ENCODE results near the gene UBXN6. TPM values are rescaled to one million over a fixed set of nuclear protein-coding genes. Genes with fewer than 3 reads are reported as not detected.

Gene UBXN6
- total RNA-seq, 2 experiments from 2014 or later = 54.5 to 58.4 TPM

GRCh38 chr19:4499318-4499717, 41.7 kb upstream of the UBXN6 start:
- TF ChIP-seq CTCF (IDR thresholded peaks at IDR 0.05) = no peak
- Histone ChIP-seq H3K9me3 (ENCODE audit: control insufficient read depth in 1 of 2, insufficient read depth in 1 of 2, low read length in 2 of 2) (peaks cover 0 to 6% of the 10 kb centered on the region in 2 experiments), H3K36me3 (ENCODE audit: insufficient read depth, low read length) (peaks cover 44% of the 10 kb centered on the region), H3K4me1 (ENCODE audit: insufficient read depth, low read length) (no peaks in the 10 kb centered on the region), H3K27ac (ENCODE audit: low read depth in 1 of 2, low read length in 2 of 2) (no peak overlapping the region), H3K4me3 (ENCODE audit: low read length) (no peak overlapping the region), H3K27me3 (ENCODE audit: control insufficient read depth in 1 of 2, insufficient read depth in 2 of 2, low read length in 2 of 2) (no peaks in the 10 kb centered on the region)
- Mint-ChIP-seq H3K4me1 (ENCODE audit: low read depth) (no peaks in the 10 kb centered on the region), H3K36me3 (ENCODE audit: low read depth) (peaks cover 25% of the 10 kb centered on the region), H3K27me3 (no peaks in the 10 kb centered on the region), H3K4me3 (no peak overlapping the region), H3K9me3 (no peaks in the 10 kb centered on the region), H3K27ac (no peak overlapping the region)
- DNase-seq (no peak), ATAC-seq (ENCODE audit: poor library complexity) (no peak)
- CTCF ChIA-PET = no interaction called here
- POLR2A ChIA-PET = no interaction called here
- intact Hi-C loops (cut with DNase I, micrococcal nuclease) = no loop called here

GRCh38 chr19:4498694-4499093, 41.1 kb upstream of the UBXN6 start:
- DNase-seq = no peak
- intact Hi-C loops (cut with DNase I, micrococcal nuclease) = no loop called here
- POLR2A ChIA-PET = no interaction called here
- Mint-ChIP-seq H3K4me3 (no peak overlapping the region), H3K27ac (no peak overlapping the region), H3K27me3 (no peaks in the 10 kb centered on the region), H3K9me3 (no peaks in the 10 kb centered on the region), H3K36me3 (ENCODE audit: low read depth) (peaks cover 25% of the 10 kb centered on the region), H3K4me1 (ENCODE audit: low read depth) (no peaks in the 10 kb centered on the region)
- no peak for TF ChIP-seq CTCF (IDR thresholded peaks at IDR 0.05)
- CTCF ChIA-PET = no interaction called here
- Histone ChIP-seq H3K4me1 (ENCODE audit: insufficient read depth, low read length) (no peaks in the 10 kb centered on the region), H3K4me3 (ENCODE audit: low read length) (no peak overlapping the region), H3K36me3 (ENCODE audit: insufficient read depth, low read length) (peaks cover 48% of the 10 kb centered on the region), H3K27ac (ENCODE audit: low read depth in 1 of 2, low read length in 2 of 2) (no peak overlapping the region), H3K9me3 (ENCODE audit: control insufficient read depth in 1 of 2, insufficient read depth in 1 of 2, low read length in 2 of 2) (peaks cover 0 to 6% of the 10 kb centered on the region in 2 experiments), H3K27me3 (ENCODE audit: control insufficient read depth in 1 of 2, insufficient read depth in 2 of 2, low read length in 2 of 2) (no peaks in the 10 kb centered on the region)
- ATAC-seq (ENCODE audit: poor library complexity) = no peak

- H3K9me3 ChIP-seq (ENCODE audit: control insufficient read depth in 1 of 2, insufficient read depth in 1 of 2, low read length in 2 of 2) = peaks cover 0 to 6% of the 10 kb centered on the region in 2 experiments
- ChIA-PET CTCF (no interaction called here), POLR2A (no interaction called here)
- H3K27ac Mint-ChIP-seq = no peak overlapping the region
- intact Hi-C loops (cut with DNase I, micrococcal nuclease) = no loop called here
- H3K4me1 ChIP-seq (ENCODE audit: insufficient read depth, low read length) = no peaks in the 10 kb centered on the region
- peaks cover 25% of the 10 kb centered on the region for H3K36me3 Mint-ChIP-seq (ENCODE audit: low read depth)
- no peak for ATAC-seq (ENCODE audit: poor library complexity)
- peaks cover 54% of the 10 kb centered on the region for H3K36me3 ChIP-seq (ENCODE audit: insufficient read depth, low read length)
- no peak overlapping the region for H3K4me3 Mint-ChIP-seq
- H3K27me3 Mint-ChIP-seq = no peaks in the 10 kb centered on the region
- H3K27me3 ChIP-seq (ENCODE audit: control insufficient read depth in 1 of 2, insufficient read depth in 2 of 2, low read length in 2 of 2) = no peaks in the 10 kb centered on the region
- TF ChIP-seq CTCF (IDR thresholded peaks at IDR 0.05) = no peak
- H3K9me3 Mint-ChIP-seq = no peaks in the 10 kb centered on the region
- H3K27ac ChIP-seq (ENCODE audit: low read depth in 1 of 2, low read length in 2 of 2) = no peak overlapping the region
- H3K4me3 ChIP-seq (ENCODE audit: low read length) = no peak overlapping the region
- no peak for DNase-seq
- no peaks in the 10 kb centered on the region for H3K4me1 Mint-ChIP-seq (ENCODE audit: low read depth)
These were observed 40.3 kb upstream of the UBXN6 start for GRCh38 chr19:4497770-4498389.
